Middle frontal gyrus (tissue), 1 donor: ENCODE results near the gene CD3G.
"Not testable (repeated sequence)": the region's sequence is repeated elsewhere in the genome, so short reads cannot be mapped to it uniquely, and the experiment has no call there.

ENCODE experiments used
- DNase-seq: peaks from one replicate; pipeline ENCODE4 v3.0.0-alpha.2; 2015; ENCODE audit warnings: low spot score; ENCODE audit errors: extremely low spot score

The CD3G gene

DNA sequence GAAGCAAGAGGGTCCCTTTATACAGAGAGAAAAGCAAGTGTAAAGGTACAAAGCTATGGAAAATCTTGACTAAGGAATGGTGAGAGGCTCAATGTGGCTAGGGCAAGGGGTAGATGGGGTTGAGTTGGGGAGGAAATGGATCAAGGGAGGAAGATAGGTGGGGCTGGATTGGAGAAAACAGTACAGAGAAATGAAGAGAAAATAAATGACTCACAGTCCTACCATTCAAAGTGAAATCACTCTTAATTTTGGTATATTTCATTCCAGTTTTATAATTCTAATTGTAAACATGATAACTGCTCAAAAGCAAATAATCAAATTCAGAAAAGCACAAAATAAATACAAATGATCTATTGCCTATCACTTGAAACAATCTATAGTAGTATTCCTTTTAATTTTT, 31.8 kb downstream of the CD3G start:
- no peak for DNase-seq

GRCh38 chr11:118379497-118379896, 35.4 kb downstream of the CD3G start:
- DNase-seq = no peak

DNA sequence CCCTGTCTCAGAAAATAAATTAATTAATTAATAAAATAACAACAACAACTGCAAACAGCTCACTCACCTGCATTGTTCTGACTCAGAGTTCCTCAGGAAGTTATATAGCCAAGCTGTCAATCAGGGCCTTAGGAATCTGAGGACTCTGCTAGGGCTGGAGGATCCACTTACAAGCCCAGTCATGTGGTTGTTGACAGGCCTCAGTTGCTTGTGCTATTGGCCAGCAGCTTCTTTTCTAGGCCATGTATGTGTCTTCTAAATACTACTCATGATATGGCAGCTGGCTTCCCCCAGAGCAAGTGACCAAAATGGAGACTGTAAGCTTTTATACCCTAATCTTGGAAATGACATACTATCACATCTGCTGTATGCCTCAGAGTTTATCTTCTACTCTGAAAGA, 36.4 kb downstream of the CD3G start:
- no peak for DNase-seq

GRCh38 chr11:118382954-118383353, 38.8 kb downstream of the CD3G start:
- no peak for DNase-seq

DNA sequence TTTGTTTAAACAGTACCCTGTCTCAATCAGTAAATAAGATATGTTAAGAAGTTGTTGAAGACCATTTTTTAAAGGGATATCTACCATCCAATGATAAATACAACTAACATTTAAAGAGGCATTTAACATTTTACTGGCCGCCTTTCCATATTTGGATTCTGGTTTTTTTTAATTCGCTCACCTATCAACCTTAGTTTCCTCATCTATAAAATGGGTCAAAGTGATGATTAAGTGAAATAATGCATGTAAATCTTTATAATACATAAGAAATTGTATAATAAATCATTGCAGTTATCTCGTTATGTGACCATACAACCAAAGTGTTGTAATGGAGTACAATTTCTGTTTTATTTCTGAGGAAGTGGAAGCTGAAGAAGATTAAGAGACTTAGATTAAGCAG, 39.5 kb downstream of the CD3G start:
- DNase-seq = no peak

DNA sequence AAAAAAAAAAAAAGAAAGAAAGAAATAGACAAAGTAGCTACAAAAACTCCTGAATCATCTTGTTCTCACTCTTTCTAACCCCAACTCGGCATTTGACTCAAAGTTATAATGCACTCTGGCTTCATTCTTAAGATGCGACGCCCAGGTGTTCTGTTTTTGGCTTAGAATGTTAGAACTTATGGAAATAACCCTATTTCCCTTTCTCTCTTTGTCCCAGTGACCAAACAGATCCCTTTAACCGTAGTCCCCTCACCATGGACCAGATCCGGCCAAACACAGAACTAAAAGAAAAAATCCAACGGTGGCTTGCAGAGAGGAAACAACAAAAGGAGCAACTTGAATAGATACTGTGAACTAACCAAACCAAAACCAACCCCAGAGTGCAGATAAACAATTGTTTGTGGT, 52.0 kb downstream of the CD3G start:
- no peak for DNase-seq

DNA sequence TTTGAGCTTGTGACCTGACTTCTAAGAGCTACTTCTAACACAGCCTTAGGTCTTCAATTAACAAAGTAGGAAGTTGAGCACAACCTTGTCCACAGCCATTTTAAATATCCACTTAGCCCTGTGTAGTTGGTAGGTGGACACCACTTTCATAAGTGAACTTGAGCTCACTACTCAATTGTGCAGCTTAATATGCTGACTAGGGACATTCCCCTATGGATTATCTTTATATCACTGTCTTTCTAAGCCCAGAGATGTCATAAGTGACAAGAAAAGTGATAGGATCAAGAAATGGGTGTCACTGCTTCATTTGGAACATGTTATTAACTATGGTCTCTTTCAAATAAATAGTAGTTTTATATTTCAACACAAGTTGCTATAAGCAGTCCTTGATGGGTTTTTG, 53.3 kb downstream of the CD3G start:
- DNase-seq = no peak

DNA sequence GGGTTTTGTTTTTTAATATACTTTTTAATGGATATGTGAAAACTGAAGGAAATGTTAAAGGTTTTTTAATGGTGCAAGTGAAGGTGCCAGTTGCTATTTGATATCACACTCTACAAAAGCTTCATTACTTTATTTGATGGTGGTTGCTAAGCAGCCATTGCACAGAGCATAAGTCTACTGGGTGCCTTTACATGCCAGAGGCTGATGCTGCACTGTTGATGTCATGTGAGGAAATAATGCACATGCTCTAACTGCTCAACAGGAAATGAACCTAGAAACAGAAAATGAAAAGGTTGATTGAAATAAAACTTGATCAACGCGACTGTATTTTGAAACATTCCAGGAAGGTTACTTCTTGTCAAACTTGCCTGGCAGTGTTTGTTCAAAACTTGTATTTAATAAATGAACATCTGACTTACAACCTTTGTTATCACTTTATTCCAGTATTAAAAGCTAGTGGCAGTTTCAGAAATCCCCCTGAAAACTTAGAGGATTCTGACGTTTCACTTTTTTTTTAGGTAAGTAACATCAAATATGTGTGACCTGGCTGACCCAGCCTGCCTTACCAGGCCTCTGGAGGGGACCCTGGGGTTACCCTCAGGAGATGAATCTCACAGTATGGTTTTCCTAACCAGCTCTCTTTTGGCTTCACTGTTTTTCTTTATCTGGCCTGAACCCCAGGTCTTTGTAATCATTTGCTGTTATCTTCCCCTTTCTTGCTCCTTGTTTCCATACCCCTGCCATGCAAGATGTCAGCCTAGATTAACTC, 54.8 kb downstream of the CD3G start:
- no peak for DNase-seq

DNA sequence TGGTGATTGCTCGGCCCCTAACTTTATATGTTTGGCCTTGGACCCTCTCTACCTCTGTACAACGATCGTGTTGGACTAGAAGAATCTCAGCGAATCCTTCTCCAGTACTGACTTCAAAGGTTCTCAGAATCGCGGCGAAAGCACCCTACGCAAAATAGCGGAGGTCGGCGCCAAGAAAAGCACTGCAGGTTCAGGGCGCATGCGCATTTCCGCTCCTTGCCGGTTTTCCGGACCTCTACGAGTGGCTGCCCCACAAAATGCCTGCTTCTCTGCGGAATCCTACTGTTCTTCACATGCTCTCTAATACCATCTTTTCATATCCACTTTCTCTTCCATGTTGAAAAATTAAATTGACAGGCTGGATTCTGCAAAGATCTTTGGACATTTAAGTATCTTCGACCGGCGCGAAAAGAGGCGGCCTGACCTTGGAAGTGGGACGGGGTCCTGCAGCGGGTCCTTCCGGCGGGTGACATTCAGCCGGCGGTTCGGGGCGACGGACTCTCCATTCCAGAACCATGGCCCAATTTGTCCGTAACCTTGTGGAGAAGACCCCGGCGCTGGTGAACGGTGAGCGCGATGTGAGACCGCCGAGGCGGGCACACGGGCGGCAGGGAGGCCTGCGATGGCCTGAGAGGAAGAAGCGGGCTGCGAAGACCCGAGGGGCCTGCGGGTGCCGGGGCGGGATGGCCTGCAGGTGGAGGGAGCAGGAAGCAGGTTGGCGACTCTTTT, 57.2 kb downstream of the CD3G start, which contains the start of gene ATP5MG:
Gene ATP5MG, plus strand, starts transcription at position 456 of the 729 bp plus-strand sequence. Its CDS starts 60 bp downstream, at position 516.
- peak; percentile 81 for DNase-seq

DNA sequence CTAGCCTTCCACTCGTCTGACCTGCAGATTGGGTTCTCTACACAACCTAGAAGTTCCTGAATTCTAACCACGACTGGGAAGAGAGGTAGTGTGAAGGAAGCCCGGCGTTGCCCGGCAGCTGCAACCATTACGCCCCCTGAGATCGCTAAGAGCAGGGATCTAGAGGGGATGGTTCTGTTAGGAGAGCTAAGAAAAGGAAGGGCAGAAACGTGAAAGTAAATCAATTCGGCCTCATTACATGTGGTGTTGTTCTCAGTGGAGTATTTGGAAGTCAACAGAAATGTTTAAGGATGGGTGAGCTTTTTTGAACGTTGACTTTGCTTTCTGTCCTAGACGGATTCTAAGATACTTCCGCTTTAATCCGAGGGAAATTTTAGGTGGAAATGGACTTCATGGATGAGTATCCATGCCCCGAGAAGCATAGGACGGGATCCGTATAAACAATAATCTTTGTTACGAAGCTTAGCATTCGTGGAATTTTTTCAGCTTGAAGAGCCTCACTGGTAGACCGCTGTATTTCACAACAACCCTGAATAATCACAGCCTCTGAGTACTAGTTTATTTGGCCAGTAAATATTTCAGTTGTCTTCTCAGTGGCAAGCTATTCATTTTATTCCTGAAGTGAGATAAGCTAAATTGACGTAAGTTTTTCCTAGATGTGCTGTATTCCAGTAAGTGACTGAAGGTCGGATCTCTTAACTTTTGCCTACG, 57.9 kb downstream of the CD3G start:
- DNase-seq = no peak

DNA sequence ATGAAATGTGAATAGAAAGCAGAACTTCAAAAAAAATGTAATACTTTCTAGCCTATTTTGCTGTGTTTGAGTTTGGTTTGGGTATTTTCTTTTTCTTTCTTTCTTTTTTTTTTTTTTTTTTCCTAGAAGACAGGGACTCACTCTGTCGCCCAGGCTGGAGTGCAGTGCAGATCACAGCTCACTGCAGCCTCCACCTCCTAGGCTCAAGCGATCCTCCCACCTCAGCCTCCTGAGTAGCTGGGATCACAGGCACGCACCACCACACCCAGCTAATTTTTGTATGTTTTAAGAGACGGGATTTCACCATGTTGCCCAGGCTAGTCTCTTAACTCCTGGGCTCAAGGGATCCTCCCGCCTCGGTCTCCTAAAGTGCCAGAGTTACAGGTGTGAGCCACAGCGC, 58.5 kb downstream of the CD3G start:
- DNase-seq = not testable (repeated sequence)
